ENCODE data around the gene CAB39L. TPM values are rescaled to one million over a fixed set of nuclear protein-coding genes. Genes with fewer than 3 reads are reported as not detected.

The CAB39L gene
- total and polyA plus RNA-seq, 9 of the 15 experiments (the other 6 are each of a cell fraction or from before 2014, with no cell fraction given), result 1.1 to 4.2 (median 2.6) TPM

DNA sequence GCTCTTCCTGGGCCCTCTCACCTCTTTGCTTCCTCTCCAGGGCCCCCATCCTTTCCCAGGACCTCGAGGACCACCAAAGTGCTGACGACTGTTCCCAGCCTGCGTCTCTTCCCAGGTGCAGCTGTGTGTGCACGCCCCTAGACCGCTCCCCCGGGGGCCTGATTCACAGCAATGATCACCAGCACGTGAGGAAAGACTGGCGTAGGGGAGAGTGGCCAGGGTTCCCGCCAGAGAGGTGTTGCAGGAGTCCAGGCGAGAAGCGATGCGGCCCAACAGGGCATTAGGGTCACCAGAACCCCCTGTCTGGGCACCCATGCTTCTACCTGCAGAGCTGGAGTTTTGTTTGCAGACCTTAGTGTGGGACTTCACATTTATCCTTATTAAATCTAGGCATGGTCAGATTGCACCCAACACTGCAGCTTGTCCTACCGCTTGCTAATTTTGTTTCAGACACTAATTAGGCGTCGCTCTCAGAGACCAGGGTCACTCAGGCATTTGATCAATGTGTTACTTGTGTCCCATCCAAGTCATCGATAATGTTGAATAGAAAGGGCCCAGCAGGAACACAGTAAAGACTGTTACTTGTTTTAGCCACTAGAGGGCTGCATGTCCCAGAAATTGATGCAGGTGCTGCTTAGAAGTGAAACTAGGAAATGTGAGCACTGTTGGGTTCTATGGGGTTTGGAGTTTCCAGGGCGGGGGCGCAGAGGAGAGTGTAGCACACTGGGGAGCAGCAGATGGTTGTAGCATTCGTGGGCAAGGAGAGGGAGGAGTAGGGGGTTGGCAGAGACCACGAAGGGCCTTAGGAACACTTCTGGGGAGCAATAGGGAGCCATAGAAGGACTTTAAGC lies 142.9 kb downstream of the CAB39L start (continued):
- TF ChIP-seq, protein P1, sequence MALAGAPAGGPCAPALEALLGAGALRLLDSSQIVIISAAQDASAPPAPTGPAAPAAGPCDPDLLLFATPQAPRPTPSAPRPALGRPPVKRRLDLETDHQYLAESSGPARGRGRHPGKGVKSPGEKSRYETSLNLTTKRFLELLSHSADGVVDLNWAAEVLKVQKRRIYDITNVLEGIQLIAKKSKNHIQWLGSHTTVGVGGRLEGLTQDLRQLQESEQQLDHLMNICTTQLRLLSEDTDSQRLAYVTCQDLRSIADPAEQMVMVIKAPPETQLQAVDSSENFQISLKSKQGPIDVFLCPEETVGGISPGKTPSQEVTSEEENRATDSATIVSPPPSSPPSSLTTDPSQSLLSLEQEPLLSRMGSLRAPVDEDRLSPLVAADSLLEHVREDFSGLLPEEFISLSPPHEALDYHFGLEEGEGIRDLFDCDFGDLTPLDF (CRISPR knock-in tag; IDR thresholded peaks at IDR 0.05), result no peak
- TF ChIP-seq, protein P2, sequence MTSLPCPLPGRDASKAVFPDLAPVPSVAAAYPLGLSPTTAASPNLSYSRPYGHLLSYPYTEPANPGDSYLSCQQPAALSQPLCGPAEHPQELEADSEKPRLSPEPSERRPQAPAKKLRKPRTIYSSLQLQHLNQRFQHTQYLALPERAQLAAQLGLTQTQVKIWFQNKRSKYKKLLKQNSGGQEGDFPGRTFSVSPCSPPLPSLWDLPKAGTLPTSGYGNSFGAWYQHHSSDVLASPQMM (CRISPR knock-in tag; IDR thresholded peaks at IDR 0.05), result no peak
- TF ChIP-seq FOXA1 (IDR thresholded peaks at IDR 0.05; ENCODE audit: borderline replicate concordance) (no peak), CBFA2T2 (conservative IDR thresholded peaks at IDR 0.05) (no peak), TEAD1 (CRISPR knock-in tag; IDR thresholded peaks at IDR 0.05) (no peak), SMARCA5 (IDR thresholded peaks at IDR 0.05) (peak; percentile 70; the same call in 1 of the 2 replicates), ZNF239 (CRISPR knock-in tag; IDR thresholded peaks at IDR 0.05) (peak; percentile 93), L3MBTL2 (IDR thresholded peaks at IDR 0.05) (no peak), SNIP1 (IDR thresholded peaks at IDR 0.05; ENCODE audit: low read depth) (no peak)
- TF ChIP-seq, protein P3, sequence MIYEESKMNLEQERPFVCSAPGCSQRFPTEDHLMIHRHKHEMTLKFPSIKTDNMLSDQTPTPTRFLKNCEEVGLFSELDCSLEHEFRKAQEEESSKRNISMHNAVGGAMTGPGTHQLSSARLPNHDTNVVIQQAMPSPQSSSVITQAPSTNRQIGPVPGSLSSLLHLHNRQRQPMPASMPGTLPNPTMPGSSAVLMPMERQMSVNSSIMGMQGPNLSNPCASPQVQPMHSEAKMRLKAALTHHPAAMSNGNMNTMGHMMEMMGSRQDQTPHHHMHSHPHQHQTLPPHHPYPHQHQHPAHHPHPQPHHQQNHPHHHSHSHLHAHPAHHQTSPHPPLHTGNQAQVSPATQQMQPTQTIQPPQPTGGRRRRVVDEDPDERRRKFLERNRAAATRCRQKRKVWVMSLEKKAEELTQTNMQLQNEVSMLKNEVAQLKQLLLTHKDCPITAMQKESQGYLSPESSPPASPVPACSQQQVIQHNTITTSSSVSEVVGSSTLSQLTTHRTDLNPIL (CRISPR knock-in tag; IDR thresholded peaks at IDR 0.05), result no peak
- TF ChIP-seq, protein P4, sequence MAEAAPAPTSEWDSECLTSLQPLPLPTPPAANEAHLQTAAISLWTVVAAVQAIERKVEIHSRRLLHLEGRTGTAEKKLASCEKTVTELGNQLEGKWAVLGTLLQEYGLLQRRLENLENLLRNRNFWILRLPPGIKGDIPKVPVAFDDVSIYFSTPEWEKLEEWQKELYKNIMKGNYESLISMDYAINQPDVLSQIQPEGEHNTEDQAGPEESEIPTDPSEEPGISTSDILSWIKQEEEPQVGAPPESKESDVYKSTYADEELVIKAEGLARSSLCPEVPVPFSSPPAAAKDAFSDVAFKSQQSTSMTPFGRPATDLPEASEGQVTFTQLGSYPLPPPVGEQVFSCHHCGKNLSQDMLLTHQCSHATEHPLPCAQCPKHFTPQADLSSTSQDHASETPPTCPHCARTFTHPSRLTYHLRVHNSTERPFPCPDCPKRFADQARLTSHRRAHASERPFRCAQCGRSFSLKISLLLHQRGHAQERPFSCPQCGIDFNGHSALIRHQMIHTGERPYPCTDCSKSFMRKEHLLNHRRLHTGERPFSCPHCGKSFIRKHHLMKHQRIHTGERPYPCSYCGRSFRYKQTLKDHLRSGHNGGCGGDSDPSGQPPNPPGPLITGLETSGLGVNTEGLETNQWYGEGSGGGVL (CRISPR knock-in tag; IDR thresholded peaks at IDR 0.05), result no peak
- TF ChIP-seq, protein P5, sequence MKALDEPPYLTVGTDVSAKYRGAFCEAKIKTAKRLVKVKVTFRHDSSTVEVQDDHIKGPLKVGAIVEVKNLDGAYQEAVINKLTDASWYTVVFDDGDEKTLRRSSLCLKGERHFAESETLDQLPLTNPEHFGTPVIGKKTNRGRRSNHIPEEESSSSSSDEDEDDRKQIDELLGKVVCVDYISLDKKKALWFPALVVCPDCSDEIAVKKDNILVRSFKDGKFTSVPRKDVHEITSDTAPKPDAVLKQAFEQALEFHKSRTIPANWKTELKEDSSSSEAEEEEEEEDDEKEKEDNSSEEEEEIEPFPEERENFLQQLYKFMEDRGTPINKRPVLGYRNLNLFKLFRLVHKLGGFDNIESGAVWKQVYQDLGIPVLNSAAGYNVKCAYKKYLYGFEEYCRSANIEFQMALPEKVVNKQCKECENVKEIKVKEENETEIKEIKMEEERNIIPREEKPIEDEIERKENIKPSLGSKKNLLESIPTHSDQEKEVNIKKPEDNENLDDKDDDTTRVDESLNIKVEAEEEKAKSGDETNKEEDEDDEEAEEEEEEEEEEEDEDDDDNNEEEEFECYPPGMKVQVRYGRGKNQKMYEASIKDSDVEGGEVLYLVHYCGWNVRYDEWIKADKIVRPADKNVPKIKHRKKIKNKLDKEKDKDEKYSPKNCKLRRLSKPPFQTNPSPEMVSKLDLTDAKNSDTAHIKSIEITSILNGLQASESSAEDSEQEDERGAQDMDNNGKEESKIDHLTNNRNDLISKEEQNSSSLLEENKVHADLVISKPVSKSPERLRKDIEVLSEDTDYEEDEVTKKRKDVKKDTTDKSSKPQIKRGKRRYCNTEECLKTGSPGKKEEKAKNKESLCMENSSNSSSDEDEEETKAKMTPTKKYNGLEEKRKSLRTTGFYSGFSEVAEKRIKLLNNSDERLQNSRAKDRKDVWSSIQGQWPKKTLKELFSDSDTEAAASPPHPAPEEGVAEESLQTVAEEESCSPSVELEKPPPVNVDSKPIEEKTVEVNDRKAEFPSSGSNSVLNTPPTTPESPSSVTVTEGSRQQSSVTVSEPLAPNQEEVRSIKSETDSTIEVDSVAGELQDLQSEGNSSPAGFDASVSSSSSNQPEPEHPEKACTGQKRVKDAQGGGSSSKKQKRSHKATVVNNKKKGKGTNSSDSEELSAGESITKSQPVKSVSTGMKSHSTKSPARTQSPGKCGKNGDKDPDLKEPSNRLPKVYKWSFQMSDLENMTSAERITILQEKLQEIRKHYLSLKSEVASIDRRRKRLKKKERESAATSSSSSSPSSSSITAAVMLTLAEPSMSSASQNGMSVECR (CRISPR knock-in tag; IDR thresholded peaks at IDR 0.05), result peak; percentile 40; the same call in 1 of the 2 replicates
- TF ChIP-seq, protein P6, sequence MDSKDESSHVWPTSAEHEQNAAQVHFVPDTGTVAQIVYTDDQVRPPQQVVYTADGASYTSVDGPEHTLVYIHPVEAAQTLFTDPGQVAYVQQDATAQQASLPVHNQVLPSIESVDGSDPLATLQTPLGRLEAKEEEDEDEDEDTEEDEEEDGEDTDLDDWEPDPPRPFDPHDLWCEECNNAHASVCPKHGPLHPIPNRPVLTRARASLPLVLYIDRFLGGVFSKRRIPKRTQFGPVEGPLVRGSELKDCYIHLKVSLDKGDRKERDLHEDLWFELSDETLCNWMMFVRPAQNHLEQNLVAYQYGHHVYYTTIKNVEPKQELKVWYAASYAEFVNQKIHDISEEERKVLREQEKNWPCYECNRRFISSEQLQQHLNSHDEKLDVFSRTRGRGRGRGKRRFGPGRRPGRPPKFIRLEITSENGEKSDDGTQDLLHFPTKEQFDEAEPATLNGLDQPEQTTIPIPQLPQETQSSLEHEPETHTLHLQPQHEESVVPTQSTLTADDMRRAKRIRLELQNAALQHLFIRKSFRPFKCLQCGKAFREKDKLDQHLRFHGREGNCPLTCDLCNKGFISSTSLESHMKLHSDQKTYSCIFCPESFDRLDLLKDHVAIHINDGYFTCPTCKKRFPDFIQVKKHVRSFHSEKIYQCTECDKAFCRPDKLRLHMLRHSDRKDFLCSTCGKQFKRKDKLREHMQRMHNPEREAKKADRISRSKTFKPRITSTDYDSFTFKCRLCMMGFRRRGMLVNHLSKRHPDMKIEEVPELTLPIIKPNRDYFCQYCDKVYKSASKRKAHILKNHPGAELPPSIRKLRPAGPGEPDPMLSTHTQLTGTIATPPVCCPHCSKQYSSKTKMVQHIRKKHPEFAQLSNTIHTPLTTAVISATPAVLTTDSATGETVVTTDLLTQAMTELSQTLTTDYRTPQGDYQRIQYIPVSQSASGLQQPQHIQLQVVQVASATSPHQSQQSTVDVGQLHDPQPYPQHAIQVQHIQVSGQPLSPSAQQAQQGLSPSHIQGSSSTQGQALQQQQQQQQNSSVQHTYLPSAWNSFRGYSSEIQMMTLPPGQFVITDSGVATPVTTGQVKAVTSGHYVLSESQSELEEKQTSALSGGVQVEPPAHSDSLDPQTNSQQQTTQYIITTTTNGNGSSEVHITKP (IDR thresholded peaks at IDR 0.05; ENCODE audit: partially characterized antibody), result no peak

Data from K562 (cell line).